GM12872 (cell line): Measurements from ENCODE around the gene CYP3A5.

Experiments used
- TF ChIP-seq, protein P1 (sequence below): IDR thresholded peaks from 3 replicates; pipeline ENCODE4 v1.5.1; 2011; ENCODE audit warnings: low read depth, mild to moderate bottlenecking, low read length, moderate library complexity; ENCODE audit not compliant: insufficient read depth

CYP3A5 gene

DNA sequence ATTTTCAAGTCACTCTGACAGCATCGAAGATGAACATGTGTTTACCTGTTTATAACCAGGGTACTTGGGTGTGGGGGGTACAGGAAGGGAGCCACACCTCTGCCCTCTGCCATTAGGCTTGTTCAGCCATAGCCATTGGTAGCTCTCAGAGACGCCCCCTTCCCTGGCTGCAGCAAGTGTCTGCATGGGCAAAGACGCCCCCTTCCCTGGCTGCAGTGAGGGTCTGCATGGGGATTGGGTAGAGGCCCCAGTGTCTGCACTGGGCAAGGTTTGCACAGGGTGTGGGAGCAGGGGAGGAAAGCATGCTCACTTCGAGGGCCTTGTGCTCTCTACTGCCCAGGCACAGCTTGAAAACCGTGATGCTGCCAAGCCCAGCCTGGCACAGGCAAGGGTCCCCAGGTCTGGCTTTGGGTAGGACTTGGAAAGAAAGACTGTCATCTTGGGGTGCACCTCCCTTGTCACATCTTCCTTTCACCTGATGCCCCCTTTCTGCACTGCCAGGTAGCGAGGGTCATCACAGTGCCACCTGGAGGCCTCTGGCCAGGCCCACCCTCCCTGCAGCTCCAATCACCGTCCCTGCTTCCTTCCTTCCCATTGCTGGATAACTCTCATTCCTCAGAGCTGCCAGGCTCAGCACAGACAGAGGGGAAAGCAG lies 78.0 kb downstream of the CYP3A5 start:
- TF ChIP-seq, protein P1, sequence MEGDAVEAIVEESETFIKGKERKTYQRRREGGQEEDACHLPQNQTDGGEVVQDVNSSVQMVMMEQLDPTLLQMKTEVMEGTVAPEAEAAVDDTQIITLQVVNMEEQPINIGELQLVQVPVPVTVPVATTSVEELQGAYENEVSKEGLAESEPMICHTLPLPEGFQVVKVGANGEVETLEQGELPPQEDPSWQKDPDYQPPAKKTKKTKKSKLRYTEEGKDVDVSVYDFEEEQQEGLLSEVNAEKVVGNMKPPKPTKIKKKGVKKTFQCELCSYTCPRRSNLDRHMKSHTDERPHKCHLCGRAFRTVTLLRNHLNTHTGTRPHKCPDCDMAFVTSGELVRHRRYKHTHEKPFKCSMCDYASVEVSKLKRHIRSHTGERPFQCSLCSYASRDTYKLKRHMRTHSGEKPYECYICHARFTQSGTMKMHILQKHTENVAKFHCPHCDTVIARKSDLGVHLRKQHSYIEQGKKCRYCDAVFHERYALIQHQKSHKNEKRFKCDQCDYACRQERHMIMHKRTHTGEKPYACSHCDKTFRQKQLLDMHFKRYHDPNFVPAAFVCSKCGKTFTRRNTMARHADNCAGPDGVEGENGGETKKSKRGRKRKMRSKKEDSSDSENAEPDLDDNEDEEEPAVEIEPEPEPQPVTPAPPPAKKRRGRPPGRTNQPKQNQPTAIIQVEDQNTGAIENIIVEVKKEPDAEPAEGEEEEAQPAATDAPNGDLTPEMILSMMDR, result no peak

DNA sequence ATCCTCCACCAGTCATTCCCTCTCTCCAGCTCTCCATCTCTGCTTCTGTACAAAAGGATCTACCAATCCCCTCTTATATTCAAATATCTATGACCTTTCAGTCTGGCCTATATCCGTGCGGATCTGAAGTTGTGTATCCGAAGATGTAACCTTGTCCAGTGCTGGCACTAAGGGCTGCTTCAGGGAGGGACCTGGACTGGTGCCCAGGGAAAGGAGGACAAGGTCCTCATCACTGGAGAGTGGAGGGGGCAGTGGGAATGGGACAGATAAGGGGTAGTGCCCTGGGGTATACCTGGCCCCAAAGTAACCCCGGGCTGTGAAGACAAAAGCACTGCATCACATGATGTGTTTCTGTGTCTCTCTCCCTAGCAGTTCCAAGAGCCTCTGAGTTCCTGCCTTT lies 80.0 kb downstream of the CYP3A5 start:
- TF ChIP-seq, protein P1, result no peak
